ENCODE data around the gene AKNAD1.

Gene AKNAD1

DNA sequence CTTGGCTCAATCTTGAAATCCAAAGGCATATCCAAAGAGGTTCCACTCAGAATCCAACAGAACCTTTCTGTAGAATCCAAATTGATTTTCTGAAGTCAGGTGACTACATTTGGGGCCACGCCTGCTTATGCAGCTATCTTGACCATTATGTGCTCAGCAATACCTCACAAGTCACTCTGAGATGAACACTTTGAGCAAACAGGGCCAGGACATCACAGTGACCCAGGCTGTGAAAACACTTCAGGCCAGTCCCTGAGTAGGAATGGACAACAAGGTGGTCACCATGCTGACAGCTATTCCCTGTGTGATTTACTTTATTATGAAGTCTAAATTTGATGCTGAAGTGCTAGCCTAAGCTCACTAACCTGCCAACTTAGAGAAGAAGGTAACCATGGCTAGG is at the start of gene AKNAD1:
Gene AKNAD1 (minus strand): TSS at position 101 of the 400 bp plus-strand sequence. CDS start 4,430 bp downstream, outside the sequence.
- Histone ChIP-seq H3K79me2 (ENCODE audit: low read length) (no peaks in the 10 kb centered on the region), H3K4me1 (ENCODE audit: low read length) (no peaks in the 10 kb centered on the region), H3K27me3 (replicated peaks; ENCODE audit: insufficient read depth, low read length) (no peaks in the 10 kb centered on the region), H3K9ac (ENCODE audit: low read length) (no peak within 1 kb of the TSS), H3K9me2 (replicated peaks; ENCODE audit: insufficient read depth, low read length) (no peaks in the 10 kb centered on the region), H4K20me1 (ENCODE audit: insufficient read depth, low read length) (no peaks in the 10 kb centered on the region), H3K9me3 (replicated peaks; ENCODE audit: insufficient read depth, low read length) (no peaks in the 10 kb centered on the region), H2AFZ (ENCODE audit: low read length) (no peak within 1 kb of the TSS), H3K27ac (ENCODE audit: low read length) (no peak within 1 kb of the TSS), H3K4me2 (ENCODE audit: low read depth, low read length) (no peak within 1 kb of the TSS), H3K4me3 (ENCODE audit: low read length) (no peak within 1 kb of the TSS), H3K36me3 (replicated peaks; ENCODE audit: insufficient read depth, low read length) (no peaks in the 10 kb centered on the region), H3F3A (ENCODE audit: insufficient read depth, low read length) (no peaks in the 10 kb centered on the region)
- no peak for TF ChIP-seq EZH2phosphoT487 (IDR thresholded peaks at IDR 0.05; ENCODE audit: low read length)
- TF ChIP-seq CTCF (IDR thresholded peaks at IDR 0.05; ENCODE audit: low read length) = no peak
- no peak for TF ChIP-seq EZH2 (optimal IDR thresholded peaks at IDR 0.05; ENCODE audit: low read depth, low read length)
- no peak for DNase-seq

GRCh38 chr1:108901106-108901505 is 44.2 kb upstream of the AKNAD1 start:
- H3K9ac ChIP-seq (ENCODE audit: low read length) = no peak overlapping the region
- no peaks in the 10 kb centered on the region for H3F3A ChIP-seq (ENCODE audit: insufficient read depth, low read length)
- H3K9me3 ChIP-seq (replicated peaks; ENCODE audit: insufficient read depth, low read length) = no peaks in the 10 kb centered on the region
- H3K4me2 ChIP-seq (ENCODE audit: low read depth, low read length) = no peak overlapping the region
- no peak overlapping the region for H3K4me3 ChIP-seq (ENCODE audit: low read length)
- no peaks in the 10 kb centered on the region for H3K9me2 ChIP-seq (replicated peaks; ENCODE audit: insufficient read depth, low read length)
- no peaks in the 10 kb centered on the region for H3K36me3 ChIP-seq (replicated peaks; ENCODE audit: insufficient read depth, low read length)
- TF ChIP-seq EZH2phosphoT487 (IDR thresholded peaks at IDR 0.05; ENCODE audit: low read length) = no peak
- TF ChIP-seq EZH2 (optimal IDR thresholded peaks at IDR 0.05; ENCODE audit: low read depth, low read length) = no peak
- no peak for TF ChIP-seq CTCF (IDR thresholded peaks at IDR 0.05; ENCODE audit: low read length)
- H2AFZ ChIP-seq (ENCODE audit: low read length) = no peak overlapping the region
- no peak for DNase-seq
- H3K79me2 ChIP-seq (ENCODE audit: low read length) = no peaks in the 10 kb centered on the region
- no peak overlapping the region for H3K27ac ChIP-seq (ENCODE audit: low read length)
- no peaks in the 10 kb centered on the region for H3K27me3 ChIP-seq (replicated peaks; ENCODE audit: insufficient read depth, low read length)
- H3K4me1 ChIP-seq (ENCODE audit: low read length) = no peaks in the 10 kb centered on the region
- H4K20me1 ChIP-seq (ENCODE audit: insufficient read depth, low read length) = no peaks in the 10 kb centered on the region

GRCh38 chr1:108897865-108898720 is 41.2 kb upstream of the AKNAD1 start:
- no peaks in the 10 kb centered on the region for H3K79me2 ChIP-seq (ENCODE audit: low read length)
- TF ChIP-seq CTCF (IDR thresholded peaks at IDR 0.05; ENCODE audit: low read length) = peak; percentile 46
- TF ChIP-seq EZH2 (optimal IDR thresholded peaks at IDR 0.05; ENCODE audit: low read depth, low read length) = no peak
- TF ChIP-seq EZH2phosphoT487 (IDR thresholded peaks at IDR 0.05; ENCODE audit: low read length) = no peak
- H4K20me1 ChIP-seq (ENCODE audit: insufficient read depth, low read length) = no peaks in the 10 kb centered on the region
- H3K9ac ChIP-seq (ENCODE audit: low read length) = no peak overlapping the region
- H3K4me1 ChIP-seq (ENCODE audit: low read length) = no peaks in the 10 kb centered on the region
- H3K4me3 ChIP-seq (ENCODE audit: low read length) = no peak overlapping the region
- H3K36me3 ChIP-seq (replicated peaks; ENCODE audit: insufficient read depth, low read length) = no peaks in the 10 kb centered on the region
- H3K27ac ChIP-seq (ENCODE audit: low read length) = no peak overlapping the region
- H3K9me3 ChIP-seq (replicated peaks; ENCODE audit: insufficient read depth, low read length) = no peaks in the 10 kb centered on the region
- DNase-seq = peak; percentile 52
- no peaks in the 10 kb centered on the region for H3K27me3 ChIP-seq (replicated peaks; ENCODE audit: insufficient read depth, low read length)
- no peak overlapping the region for H2AFZ ChIP-seq (ENCODE audit: low read length)
- no peak overlapping the region for H3K4me2 ChIP-seq (ENCODE audit: low read depth, low read length)
- H3F3A ChIP-seq (ENCODE audit: insufficient read depth, low read length) = no peaks in the 10 kb centered on the region
- H3K9me2 ChIP-seq (replicated peaks; ENCODE audit: insufficient read depth, low read length) = no peaks in the 10 kb centered on the region
